NCI-H82 treated with DMSO at 0.1 percent for 48 hours (cell line): ENCODE measurements around the gene NR6A1.

ENCODE experiments used
- DNase-seq: peaks from one replicate; lab custom pipeline; 2025; ENCODE audit not compliant: unreplicated experiment; lab: John Stamatoyannopoulos, UW

Gene NR6A1

GRCh38 chr9:124507880-124508423 is 263.2 kb downstream of the NR6A1 start:
- no peak for DNase-seq

GRCh38 chr9:124506931-124507879 is 263.9 kb downstream of the NR6A1 start, which contains the start of gene NR5A1:
Gene NR5A1, minus strand, starts transcription at chr9:124507399. Its CDS starts 4,004 bp downstream, at chr9:124503395.
- no peak for DNase-seq

- no peak for DNase-seq
These were observed 264.7 kb downstream of the NR6A1 start for GRCh38 chr9:124506433-124506832.

- DNase-seq = no peak
These were observed 265.2 kb downstream of the NR6A1 start for GRCh38 chr9:124505901-124506346.

GRCh38 chr9:124505006-124505900 is 265.9 kb downstream of the NR6A1 start:
- no peak for DNase-seq

- no peak for DNase-seq
These were observed 266.5 kb downstream of the NR6A1 start for GRCh38 chr9:124504530-124505005.

- no peak for DNase-seq
These were observed 267.2 kb downstream of the NR6A1 start for GRCh38 chr9:124503713-124504529.

- DNase-seq = no peak
These were observed 268.1 kb downstream of the NR6A1 start for GRCh38 chr9:124502711-124503702.

- no peak for DNase-seq
These were observed 269.3 kb downstream of the NR6A1 start for GRCh38 chr9:124501771-124502320.

GRCh38 chr9:124500796-124501611 is 270.1 kb downstream of the NR6A1 start:
- no peak for DNase-seq

- DNase-seq = no peak
These were observed 270.9 kb downstream of the NR6A1 start for GRCh38 chr9:124500028-124500795.

- no peak for DNase-seq
These were observed 271.9 kb downstream of the NR6A1 start for GRCh38 chr9:124499216-124499615.

GRCh38 chr9:124498499-124499146 is 272.5 kb downstream of the NR6A1 start:
- DNase-seq = no peak

- no peak for DNase-seq
These were observed 273.1 kb downstream of the NR6A1 start for GRCh38 chr9:124498040-124498439.

- DNase-seq = no peak
These were observed 273.7 kb downstream of the NR6A1 start for GRCh38 chr9:124497441-124497840.

- DNase-seq = no peak
These were observed 274.6 kb downstream of the NR6A1 start for GRCh38 chr9:124496463-124496862.

GRCh38 chr9:124496075-124496449 is 275.0 kb downstream of the NR6A1 start:
- no peak for DNase-seq
